OCI-LY1 (cell line): Measurements from ENCODE around the gene IL1RAPL2.

ENCODE experiments used
- H2AFZ ChIP-seq: fragments of 200-600 bp; sonication (generic), shearing (Covaris generic); 2 replicates; pipeline ENCODE4 v1.6.0; 2014; ENCODE audit warnings: antibody characterized with exemption, mild to moderate bottlenecking, low read length
- H3F3A ChIP-seq: fragments of 200-600 bp; sonication (generic), shearing (Covaris generic); 2 replicates; pipeline ENCODE4 v1.6.0; 2014; ENCODE audit warnings: mild to moderate bottlenecking, antibody characterized with exemption, low read length, moderate library complexity; ENCODE audit not compliant: insufficient read depth
- H3K27ac ChIP-seq: fragments of 200-600 bp; sonication (generic); 2 replicates; pipeline ENCODE4 v1.5.1; 2014; ENCODE audit warnings: low read length, mixed run types, mild to moderate bottlenecking, low read depth; ENCODE audit not compliant: poor library complexity, severe bottlenecking
- H3K27me3 ChIP-seq: fragments of 200-600 bp; sonication (generic); 2 replicates; pipeline ENCODE4 v1.6.0; 2014; ENCODE audit warnings: antibody characterized with exemption, mild to moderate bottlenecking, low read length, moderate library complexity; ENCODE audit not compliant: insufficient read depth
- H3K36me3 ChIP-seq: fragments of 200-600 bp; sonication (generic); 2 replicates; pipeline ENCODE4 v1.6.1; 2014; ENCODE audit warnings: mild to moderate bottlenecking, antibody characterized with exemption, low read length, moderate library complexity, mixed read lengths; ENCODE audit not compliant: insufficient read depth
- H3K4me1 ChIP-seq: fragments of 200-600 bp; sonication (generic); 2 replicates; pipeline ENCODE4 v1.5.1; 2014; ENCODE audit warnings: mild to moderate bottlenecking, low read length, moderate library complexity; ENCODE audit not compliant: insufficient read depth, severe bottlenecking
- H3K4me2 ChIP-seq: fragments of 200-600 bp; sonication (generic), shearing (Covaris generic); 2 replicates; pipeline ENCODE4 v1.6.1; 2014; ENCODE audit warnings: low read length
- H3K4me3 ChIP-seq: fragments of 200-600 bp; sonication (generic); 2 replicates; pipeline ENCODE4 v1.5.1; 2014; ENCODE audit warnings: low read length, low read depth, mild to moderate bottlenecking, mixed read lengths; ENCODE audit not compliant: poor library complexity, severe bottlenecking
- H3K79me2 ChIP-seq: fragments of 200-600 bp; shearing (Covaris generic); 2 replicates; pipeline ENCODE4 v1.6.1; 2016; ENCODE audit warnings: mixed run types, low read length, mixed read lengths; ENCODE audit not compliant: insufficient read depth
- H3K9ac ChIP-seq: fragments of 200-600 bp; sonication (generic), shearing (Covaris generic); 2 replicates; pipeline ENCODE4 v1.6.1; 2014; ENCODE audit warnings: mild to moderate bottlenecking, low read length, mixed read lengths
- H3K9me2 ChIP-seq: fragments of 200-600 bp; sonication (generic), shearing (Covaris generic); 2 replicates; pipeline ENCODE4 v1.6.1; 2014; ENCODE audit warnings: low read depth, mild to moderate bottlenecking, low read length, mixed read lengths
- H3K9me3 ChIP-seq: fragments of 200-600 bp; shearing (Covaris generic); 2 replicates; pipeline ENCODE4 v1.6.1; 2014; ENCODE audit warnings: low read length, mixed read lengths
- H4K20me1 ChIP-seq: fragments of 200-600 bp; sonication (generic), shearing (Covaris generic); 2 replicates; pipeline ENCODE4 v1.6.0; 2016; ENCODE audit warnings: mild to moderate bottlenecking, low read length; ENCODE audit not compliant: insufficient read depth
- CTCF ChIP-seq: fragments of 200-600 bp; sonication (generic), shearing (Covaris generic); IDR thresholded peaks from 2 replicates; pipeline ENCODE4 v1.5.1; 2017; ENCODE audit warnings: mild to moderate bottlenecking, antibody characterized with exemption, low read length, moderate library complexity, mixed read lengths
- EZH2 ChIP-seq: fragments of 200-600 bp; sonication (generic), shearing (Covaris generic); IDR thresholded peaks from 2 replicates; pipeline ENCODE4 v1.8.0; 2017; ENCODE audit warnings: borderline replicate concordance, mixed run types, mild to moderate bottlenecking, antibody characterized with exemption, low read length, moderate library complexity, mixed read lengths

The IL1RAPL2 gene

DNA sequence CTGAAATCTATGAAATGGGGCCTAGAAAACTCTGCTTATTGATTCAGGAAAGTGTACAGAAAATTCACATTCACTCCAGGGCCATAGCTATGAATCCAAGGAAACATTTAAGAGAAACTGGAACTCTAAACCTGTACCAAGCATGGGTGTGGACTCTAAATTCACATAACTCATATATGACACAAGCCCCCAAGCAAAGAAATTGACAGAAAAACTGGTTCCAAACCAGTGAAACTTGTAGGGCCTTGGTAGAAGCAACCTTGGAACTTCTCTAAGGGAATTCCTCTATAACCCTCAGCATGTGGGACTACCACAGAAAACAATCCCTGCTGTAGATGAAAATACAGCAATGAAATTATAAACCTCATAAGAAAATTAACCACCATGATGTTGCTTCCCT is 1149.7 kb downstream of the IL1RAPL2 start:
- no peaks in the 10 kb centered on the region for H3K27me3 ChIP-seq
- no peak for TF ChIP-seq EZH2
- no peak for TF ChIP-seq CTCF
- H3F3A ChIP-seq = no peaks in the 10 kb centered on the region
- H3K79me2 ChIP-seq = no peaks in the 10 kb centered on the region
- H3K9ac ChIP-seq = no peak overlapping the region
- H4K20me1 ChIP-seq = no peaks in the 10 kb centered on the region
- H3K27ac ChIP-seq = no peak overlapping the region
- no peak overlapping the region for H3K4me3 ChIP-seq
- no peaks in the 10 kb centered on the region for H3K9me3 ChIP-seq
- no peaks in the 10 kb centered on the region for H3K9me2 ChIP-seq
- H2AFZ ChIP-seq = no peak overlapping the region
- H3K4me2 ChIP-seq = no peak overlapping the region
- H3K4me1 ChIP-seq = no peaks in the 10 kb centered on the region
- H3K36me3 ChIP-seq = no peaks in the 10 kb centered on the region

- TF ChIP-seq EZH2 (no peak), CTCF (no peak)
- Histone ChIP-seq H4K20me1 (no peaks in the 10 kb centered on the region), H3K9me2 (no peaks in the 10 kb centered on the region), H3K9ac (no peak overlapping the region), H3K9me3 (no peaks in the 10 kb centered on the region), H3K79me2 (no peaks in the 10 kb centered on the region), H3K27me3 (no peaks in the 10 kb centered on the region), H2AFZ (no peak overlapping the region), H3F3A (no peaks in the 10 kb centered on the region), H3K4me1 (no peaks in the 10 kb centered on the region), H3K27ac (no peak overlapping the region), H3K4me3 (no peak overlapping the region), H3K36me3 (no peaks in the 10 kb centered on the region), H3K4me2 (no peak overlapping the region)
These were observed 1158.2 kb downstream of the IL1RAPL2 start for GRCh38 chrX:105723966-105724735.

DNA sequence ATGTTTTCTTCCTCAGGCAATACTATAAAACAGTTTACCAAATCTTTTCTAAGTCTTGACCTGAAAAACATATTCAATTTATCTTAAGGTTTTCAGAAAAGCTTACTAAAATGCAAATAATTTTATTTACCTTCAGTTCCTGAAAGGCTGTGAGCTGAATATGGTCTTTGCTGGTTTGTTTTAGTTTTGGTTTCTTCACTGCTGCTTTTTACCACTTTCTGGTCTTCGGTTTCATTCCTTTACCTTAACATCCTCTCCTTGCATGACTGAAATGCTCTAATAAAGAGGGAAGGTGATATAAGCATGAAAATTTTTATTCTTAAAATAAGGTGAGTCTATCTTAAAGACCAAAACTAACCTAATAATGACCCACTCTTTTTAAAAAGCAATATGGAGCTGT is 1159.2 kb downstream of the IL1RAPL2 start:
- Histone ChIP-seq H3K36me3 (no peaks in the 10 kb centered on the region), H3K4me3 (no peak overlapping the region), H4K20me1 (no peaks in the 10 kb centered on the region), H3K4me2 (no peak overlapping the region), H3K4me1 (no peaks in the 10 kb centered on the region), H3K9ac (no peak overlapping the region), H3K9me2 (no peaks in the 10 kb centered on the region), H3K79me2 (no peaks in the 10 kb centered on the region), H3K9me3 (no peaks in the 10 kb centered on the region), H3K27ac (no peak overlapping the region), H3F3A (no peaks in the 10 kb centered on the region), H2AFZ (no peak overlapping the region), H3K27me3 (no peaks in the 10 kb centered on the region)
- TF ChIP-seq EZH2 (no peak), CTCF (no peak)
